Activated CD4-positive, alpha-beta T cell treated with anti-CD3 and anti-CD28 coated beads, Interleukin-2, amount 50 U/mL, for 1 hour (primary cell): ENCODE data around the gene MAP2K2.
"Not testable (repeated sequence)": the region's sequence is repeated elsewhere in the genome, so short reads cannot be mapped to it uniquely, and the experiment has no call there.

Experiments used
- DNase-seq: peaks from one replicate; pipeline ENCODE4 v3.0.0-alpha.2; 2020

The MAP2K2 gene

GRCh38 chr19:4129050-4129449 lies 5.1 kb upstream of the MAP2K2 start:
- not testable (repeated sequence) for DNase-seq

GRCh38 chr19:4127322-4127721 lies 3.4 kb upstream of the MAP2K2 start:
- DNase-seq, result not testable (repeated sequence)

GRCh38 chr19:4124638-4125037 lies 716 bp upstream of the MAP2K2 start:
- DNase-seq, result no peak

- no peak for DNase-seq
Observed at GRCh38 chr19:4122480-4122879, 1.4 kb downstream of the MAP2K2 start.

- DNase-seq, result no peak
Observed at GRCh38 chr19:4121815-4122214, 2.1 kb downstream of the MAP2K2 start.

GRCh38 chr19:4121273-4121612 lies 2.7 kb downstream of the MAP2K2 start:
- no peak for DNase-seq

GRCh38 chr19:4120559-4121272 lies 3.2 kb downstream of the MAP2K2 start:
- no peak for DNase-seq

GRCh38 chr19:4119763-4120162 lies 4.2 kb downstream of the MAP2K2 start:
- no peak for DNase-seq

- no peak for DNase-seq
Observed at GRCh38 chr19:4115818-4116385, 8.0 kb downstream of the MAP2K2 start.

- DNase-seq, result peak; percentile 62
Observed at GRCh38 chr19:4115050-4115817, 8.7 kb downstream of the MAP2K2 start.

- DNase-seq, result no peak
Observed at GRCh38 chr19:4114181-4114580, 9.7 kb downstream of the MAP2K2 start.

- DNase-seq, result no peak
Observed at GRCh38 chr19:4113398-4114088, 10.4 kb downstream of the MAP2K2 start.

- no peak for DNase-seq
Observed at GRCh38 chr19:4112367-4112766, 11.6 kb downstream of the MAP2K2 start.

GRCh38 chr19:4109626-4109945 lies 14.3 kb downstream of the MAP2K2 start:
- DNase-seq, result no peak

GRCh38 chr19:4108767-4109625 lies 14.9 kb downstream of the MAP2K2 start:
- DNase-seq, result peak; percentile 65

- no peak for DNase-seq
Observed at GRCh38 chr19:4103080-4103433, 20.9 kb downstream of the MAP2K2 start.

- no peak for DNase-seq
Observed at GRCh38 chr19:4102339-4103079, 21.4 kb downstream of the MAP2K2 start.

GRCh38 chr19:4101496-4101770 lies 22.5 kb downstream of the MAP2K2 start:
- no peak for DNase-seq

GRCh38 chr19:4100647-4101495 lies 23.1 kb downstream of the MAP2K2 start:
- no peak for DNase-seq

GRCh38 chr19:4099041-4099764 lies 24.7 kb downstream of the MAP2K2 start:
- no peak for DNase-seq

GRCh38 chr19:4098493-4098892 lies 25.4 kb downstream of the MAP2K2 start:
- no peak for DNase-seq
